Fibroblast of upper back skin (primary cell): ENCODE measurements around the gene RPL10A.
"Not testable (repeated sequence)": the region's sequence is repeated elsewhere in the genome, so short reads cannot be mapped to it uniquely, and the experiment has no call there.

Experiments
- DNase-seq: peaks from one replicate; pipeline ENCODE4 v3.0.0-alpha.2; 2013

Gene RPL10A

GRCh38 chr6:35515939-35516338, 47.7 kb downstream of the RPL10A start:
- not testable (repeated sequence) for DNase-seq

GRCh38 chr6:35516712-35517111, 48.5 kb downstream of the RPL10A start:
- no peak for DNase-seq

GRCh38 chr6:35517978-35518377, 49.8 kb downstream of the RPL10A start:
- DNase-seq, result not testable (repeated sequence)

GRCh38 chr6:35518566-35519312, 50.5 kb downstream of the RPL10A start:
- no peak for DNase-seq

GRCh38 chr6:35519313-35520015, 51.3 kb downstream of the RPL10A start:
- DNase-seq, result no peak
